ENCODE results near the gene LAMP2.

LAMP2 gene

GRCh38 chrX:120453985-120454384 lies 15.1 kb downstream of the LAMP2 start:
- no peak for DNase-seq

DNA sequence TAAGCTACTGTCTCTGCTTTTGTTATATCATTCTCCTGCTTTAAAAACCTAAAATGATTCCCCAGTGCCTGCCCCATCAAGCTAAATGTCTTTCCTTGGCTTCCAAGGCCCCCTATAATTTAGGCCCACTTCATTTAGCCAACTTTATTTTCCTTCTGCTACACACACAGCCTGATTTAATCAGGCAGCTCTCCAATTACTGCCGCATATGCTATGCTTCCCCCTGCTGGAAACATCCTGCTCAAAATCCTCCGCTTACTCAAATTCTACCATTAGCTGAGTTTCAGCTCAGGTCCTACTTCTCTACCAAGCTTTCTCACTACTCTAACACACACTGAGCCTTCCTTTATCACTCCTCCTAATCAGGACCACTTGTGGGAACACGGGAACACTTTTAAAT lies 17.0 kb downstream of the LAMP2 start:
- peak in 1 of 2 experiments; percentile 19 for DNase-seq

GRCh38 chrX:120450163-120450562 lies 18.9 kb downstream of the LAMP2 start:
- peak in 1 of 2 experiments; percentile 10 for DNase-seq

DNA sequence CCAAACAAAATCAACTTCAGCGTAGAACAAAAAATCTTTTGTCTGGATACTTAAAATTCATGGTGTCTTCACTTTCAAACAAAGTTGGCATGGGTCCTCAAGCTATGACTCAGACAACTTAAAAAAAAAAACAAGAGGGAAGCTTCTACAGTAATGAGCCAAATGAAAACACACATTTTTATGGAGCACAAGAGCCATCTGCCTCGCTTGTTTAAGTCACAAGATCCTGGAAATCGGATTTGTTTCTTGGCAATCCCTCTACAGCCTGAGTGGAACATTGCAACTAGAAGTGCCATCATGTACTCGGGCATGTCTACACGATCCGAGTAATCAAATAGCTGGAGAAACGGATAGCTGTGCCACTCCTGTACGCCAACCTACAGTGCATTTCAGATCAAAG lies 22.6 kb downstream of the LAMP2 start:
- no peak for DNase-seq

- DNase-seq, result no peak
Observed at GRCh38 chrX:120439921-120440320, 29.2 kb downstream of the LAMP2 start.

DNA sequence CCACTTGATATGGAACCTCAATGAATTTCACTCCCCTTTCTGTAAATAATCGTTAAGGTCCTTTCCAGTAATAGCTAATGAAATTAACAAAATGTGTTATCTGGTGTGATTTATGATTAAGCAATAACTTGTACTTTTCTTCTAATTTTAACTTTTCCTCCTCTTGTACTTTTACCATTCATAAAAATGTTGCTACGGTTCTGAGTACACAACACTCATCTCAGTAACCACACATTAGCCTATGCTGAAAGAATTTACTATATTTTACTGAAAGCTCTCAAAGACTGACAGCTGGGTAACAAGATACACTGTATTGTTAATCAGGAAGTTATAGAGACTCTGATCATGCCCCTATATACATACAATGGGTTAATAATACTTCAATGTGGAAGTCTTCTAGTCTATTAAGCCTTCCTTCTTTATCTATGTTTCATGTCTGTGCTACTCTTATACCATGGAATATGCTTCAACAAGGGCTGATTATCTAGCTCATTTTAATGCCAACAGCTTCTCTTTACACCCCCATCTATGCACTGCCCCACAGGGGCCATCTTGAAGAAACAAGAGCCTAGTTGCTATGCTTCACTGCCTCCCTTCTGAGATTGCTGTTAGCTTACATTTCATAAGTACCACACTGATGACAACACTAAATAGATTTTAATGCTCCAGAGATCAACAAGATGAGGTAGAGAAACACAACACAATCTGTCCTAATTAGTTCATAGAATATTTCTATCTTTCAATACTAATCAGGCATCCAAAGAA lies 39.1 kb downstream of the LAMP2 start:
- no peak for DNase-seq

DNA sequence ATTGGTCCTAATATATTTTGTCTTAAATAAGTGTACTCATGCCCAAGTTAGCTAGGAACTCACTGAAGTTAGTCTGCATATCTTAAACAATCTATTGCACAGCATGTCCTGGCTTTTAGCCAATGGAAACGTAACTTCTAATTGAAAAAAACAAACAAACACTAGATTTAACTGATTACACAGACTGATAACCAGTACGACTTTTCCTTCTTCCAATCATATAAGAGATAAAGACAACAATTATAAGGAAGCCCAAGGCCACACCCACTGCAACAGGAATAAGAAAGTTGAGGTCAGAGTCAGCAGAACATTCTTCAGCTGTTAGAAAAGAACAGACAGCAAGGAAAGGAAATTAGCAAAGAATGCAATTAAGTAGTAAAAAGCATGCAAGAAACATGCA lies 40.8 kb downstream of the LAMP2 start:
- no peak for DNase-seq

GRCh38 chrX:120426599-120426998 lies 42.5 kb downstream of the LAMP2 start:
- DNase-seq, result no peak

- peak in 1 of 2 experiments; percentile 14 for DNase-seq
Observed at GRCh38 chrX:120419463-120419862, 49.6 kb downstream of the LAMP2 start.

- no peak for DNase-seq
Observed at GRCh38 chrX:120408168-120408567, 60.9 kb downstream of the LAMP2 start.

DNA sequence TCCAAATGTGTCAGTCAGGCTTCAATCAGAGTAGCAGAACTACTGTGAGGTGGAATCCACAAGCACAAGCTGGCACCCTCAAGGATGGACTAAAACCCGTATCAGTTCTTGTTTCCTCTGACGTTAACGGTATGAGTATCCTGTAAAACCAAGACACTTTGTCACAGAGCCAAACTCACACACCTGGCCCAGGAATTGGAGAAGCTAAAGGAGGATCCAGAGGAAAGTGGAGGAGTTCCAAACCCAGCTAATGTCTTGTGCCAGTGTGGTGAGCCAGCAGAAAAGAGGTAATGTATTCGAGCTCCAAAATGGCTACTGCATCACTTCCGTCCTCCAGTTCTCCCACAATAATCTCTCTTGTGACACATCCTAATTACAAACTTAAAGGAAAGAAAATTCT lies 62.5 kb downstream of the LAMP2 start:
- no peak for DNase-seq

GRCh38 chrX:120402369-120402768 lies 66.7 kb downstream of the LAMP2 start:
- no peak for DNase-seq

- no peak for DNase-seq
Observed at GRCh38 chrX:120401301-120401700, 67.8 kb downstream of the LAMP2 start.

GRCh38 chrX:120380699-120381098 lies 88.4 kb downstream of the LAMP2 start:
- peak in 1 of 2 experiments; percentile 10 for DNase-seq

DNA sequence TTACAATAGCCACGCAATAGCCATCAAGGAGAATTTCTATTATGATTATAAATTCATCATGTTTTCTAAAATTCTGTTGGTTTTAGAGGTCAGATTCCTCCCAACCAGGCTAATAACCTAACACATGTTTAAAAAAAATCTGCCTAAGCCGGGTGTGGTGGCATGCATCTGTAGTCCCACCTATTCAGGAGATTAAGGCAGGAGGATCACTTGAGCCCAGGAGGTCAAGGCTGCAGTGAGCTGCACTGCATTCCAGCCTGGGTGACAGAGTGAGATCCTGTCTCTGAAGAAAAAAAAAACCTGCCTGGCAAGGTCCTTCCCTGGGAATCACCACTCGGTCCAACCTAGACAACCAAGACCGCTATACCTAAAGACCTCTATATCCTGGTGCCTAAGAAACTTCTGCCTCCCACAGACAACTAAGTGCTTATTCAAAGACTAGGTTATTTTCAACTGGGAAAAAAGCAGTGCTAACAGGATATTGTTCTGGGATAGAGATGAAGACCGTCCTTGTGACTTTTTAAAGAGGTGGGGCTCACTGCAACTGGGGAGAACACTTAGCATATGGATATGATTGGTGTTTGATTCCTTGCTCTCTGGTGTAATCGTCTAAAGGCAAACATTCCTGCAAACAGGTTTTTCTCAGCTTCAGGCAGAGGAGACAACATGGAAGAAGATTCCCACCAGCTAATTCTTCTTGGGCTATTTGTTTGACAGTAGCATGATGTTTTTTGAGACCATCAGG lies 89.0 kb downstream of the LAMP2 start:
- no peak for DNase-seq

DNA sequence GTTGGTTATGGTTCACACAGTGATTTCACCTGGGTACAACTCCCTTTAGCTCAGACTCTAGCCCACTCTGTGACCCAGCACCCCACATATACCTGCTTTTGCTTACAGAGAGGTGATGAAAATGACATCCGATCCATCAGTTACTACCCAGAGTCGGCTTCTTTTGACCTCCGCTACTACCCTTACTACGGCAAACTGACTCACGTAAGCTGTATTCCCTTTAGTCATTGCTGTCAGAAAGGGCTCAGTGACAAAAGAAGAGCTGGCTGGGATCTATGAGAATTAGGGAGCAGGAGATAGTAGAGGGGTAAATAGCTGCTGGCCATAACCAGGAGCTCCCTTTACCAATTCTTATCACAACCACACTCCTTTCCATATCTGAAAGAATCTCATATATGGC lies 90.5 kb downstream of the LAMP2 start:
- DNase-seq, result no peak
